Peyer's patch (tissue), 4 donors: ENCODE data around the gene ADK.

Experiments used
- CTCF ChIP-seq, 6 experiments: fragments of 450-650 bp in 4 of 6; fragments of 200-600 bp in 2 of 6; sonication (generic) in 1 of 6; IDR thresholded peaks; one replicate each; pipeline ENCODE4 v1.5.1; 2017 to 2019; ENCODE audit warnings: antibody characterized with exemption in 6 of 6, mild to moderate bottlenecking in 3 of 6, moderate library complexity in 1 of 6
- POLR2A ChIP-seq, 2 donors: fragments of 450-650 bp; IDR thresholded peaks; one replicate each; pipeline ENCODE4 v1.5.1; 2017; ENCODE audit warnings: antibody characterized with exemption in 2 of 2, mild to moderate bottlenecking in 2 of 2, moderate library complexity in 2 of 2

GRCh38 chr10:74344306-74344705, 193.3 kb downstream of the ADK start:
- TF ChIP-seq CTCF (IDR thresholded peaks at IDR 0.05) = no peak
- no peak for TF ChIP-seq POLR2A (IDR thresholded peaks at IDR 0.05)
